Measurements from ENCODE around the gene STAT5B.
"Not testable (repeated sequence)": the region's sequence is repeated elsewhere in the genome, so short reads cannot be mapped to it uniquely, and the experiment has no call there.

The STAT5B gene

DNA sequence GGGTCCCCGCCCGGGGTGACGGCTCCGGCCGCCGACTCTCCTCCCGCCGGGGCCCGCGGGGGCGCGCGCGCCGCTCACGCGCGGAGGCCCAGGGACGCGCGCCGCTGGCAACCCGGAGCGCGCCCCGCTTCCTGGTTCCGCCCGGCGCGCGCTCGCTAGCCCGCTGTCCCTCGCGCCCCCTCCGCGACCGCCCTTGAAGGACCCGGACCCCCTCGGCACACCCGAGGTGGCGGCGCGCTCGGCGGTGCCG lies at the start of gene STAT5B:
Gene STAT5B, minus strand, starts transcription at position 33 of the 250 bp plus-strand sequence. CDS start 44,264 bp downstream, outside the sequence.
- no peak for DNase-seq (ENCODE audit: low read depth)
- peak within 1 kb of the TSS; percentile 66 for H3K4me3 ChIP-seq (ENCODE audit: low read depth, low read length)
- in situ Hi-C loops (cut with HindIII; ENCODE audit: low sequenced_read_pairs) = no loop called here
- TF ChIP-seq, protein P1, sequence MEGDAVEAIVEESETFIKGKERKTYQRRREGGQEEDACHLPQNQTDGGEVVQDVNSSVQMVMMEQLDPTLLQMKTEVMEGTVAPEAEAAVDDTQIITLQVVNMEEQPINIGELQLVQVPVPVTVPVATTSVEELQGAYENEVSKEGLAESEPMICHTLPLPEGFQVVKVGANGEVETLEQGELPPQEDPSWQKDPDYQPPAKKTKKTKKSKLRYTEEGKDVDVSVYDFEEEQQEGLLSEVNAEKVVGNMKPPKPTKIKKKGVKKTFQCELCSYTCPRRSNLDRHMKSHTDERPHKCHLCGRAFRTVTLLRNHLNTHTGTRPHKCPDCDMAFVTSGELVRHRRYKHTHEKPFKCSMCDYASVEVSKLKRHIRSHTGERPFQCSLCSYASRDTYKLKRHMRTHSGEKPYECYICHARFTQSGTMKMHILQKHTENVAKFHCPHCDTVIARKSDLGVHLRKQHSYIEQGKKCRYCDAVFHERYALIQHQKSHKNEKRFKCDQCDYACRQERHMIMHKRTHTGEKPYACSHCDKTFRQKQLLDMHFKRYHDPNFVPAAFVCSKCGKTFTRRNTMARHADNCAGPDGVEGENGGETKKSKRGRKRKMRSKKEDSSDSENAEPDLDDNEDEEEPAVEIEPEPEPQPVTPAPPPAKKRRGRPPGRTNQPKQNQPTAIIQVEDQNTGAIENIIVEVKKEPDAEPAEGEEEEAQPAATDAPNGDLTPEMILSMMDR (IDR thresholded peaks at IDR 0.05; ENCODE audit: low read depth, low read length, missing control alignments) = no peak

DNA sequence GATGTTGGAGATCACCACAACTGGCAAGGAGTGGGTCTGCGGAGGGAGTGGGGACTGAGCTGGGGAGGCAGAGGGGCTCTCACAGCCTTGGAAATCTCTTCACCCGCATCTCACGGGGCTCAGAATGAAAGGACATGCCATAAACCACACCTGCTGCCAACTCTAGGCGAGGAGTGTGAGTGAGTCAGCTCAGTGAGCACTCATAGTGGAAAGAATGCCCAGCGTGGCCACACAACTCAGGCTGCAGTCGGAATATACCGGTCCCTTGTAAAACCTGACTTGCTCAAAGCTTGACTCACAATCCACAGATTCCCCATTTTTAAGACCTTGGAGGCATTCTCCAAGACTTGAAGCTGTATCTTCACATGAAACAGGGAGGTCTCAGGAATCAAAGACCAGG lies 48.8 kb upstream of the STAT5B start:
- H3K4me3 ChIP-seq (ENCODE audit: low read depth, low read length) = no peak overlapping the region
- DNase-seq (ENCODE audit: low read depth) = peak; percentile 87
- in situ Hi-C loops (cut with HindIII; ENCODE audit: low sequenced_read_pairs) = no loop called here
- TF ChIP-seq, protein P1 (IDR thresholded peaks at IDR 0.05; ENCODE audit: low read depth, low read length, missing control alignments) = no peak

DNA sequence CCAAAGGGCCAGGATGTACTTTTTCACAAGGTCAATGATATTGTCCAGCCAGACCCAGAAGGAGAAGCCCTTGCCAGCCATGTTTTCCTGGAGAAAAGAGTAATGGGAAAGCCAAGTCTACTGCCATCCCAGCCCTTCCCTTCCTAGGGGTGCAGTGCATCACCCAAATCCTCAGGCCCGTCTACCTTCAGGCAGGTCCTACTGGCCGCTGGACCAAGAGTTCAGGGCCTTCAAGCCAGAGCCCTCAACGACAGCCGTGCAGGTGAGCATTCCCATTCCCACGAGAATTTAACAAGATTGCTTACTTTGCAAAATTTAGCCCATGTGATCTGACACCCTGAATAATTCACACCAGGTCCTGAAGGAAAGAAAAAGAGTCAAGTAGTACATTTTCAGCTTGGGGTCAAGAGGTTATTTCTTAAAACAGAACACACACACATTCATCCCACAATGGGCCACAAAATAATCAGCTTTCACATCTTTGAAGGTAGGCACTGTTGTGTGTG lies 47.1 kb upstream of the STAT5B start:
- H3K4me3 ChIP-seq (ENCODE audit: low read depth, low read length) = no peak overlapping the region
- in situ Hi-C loops (cut with HindIII; ENCODE audit: low sequenced_read_pairs) = no loop called here
- TF ChIP-seq, protein P1 (IDR thresholded peaks at IDR 0.05; ENCODE audit: low read depth, low read length, missing control alignments) = no peak
- no peak for DNase-seq (ENCODE audit: low read depth)

DNA sequence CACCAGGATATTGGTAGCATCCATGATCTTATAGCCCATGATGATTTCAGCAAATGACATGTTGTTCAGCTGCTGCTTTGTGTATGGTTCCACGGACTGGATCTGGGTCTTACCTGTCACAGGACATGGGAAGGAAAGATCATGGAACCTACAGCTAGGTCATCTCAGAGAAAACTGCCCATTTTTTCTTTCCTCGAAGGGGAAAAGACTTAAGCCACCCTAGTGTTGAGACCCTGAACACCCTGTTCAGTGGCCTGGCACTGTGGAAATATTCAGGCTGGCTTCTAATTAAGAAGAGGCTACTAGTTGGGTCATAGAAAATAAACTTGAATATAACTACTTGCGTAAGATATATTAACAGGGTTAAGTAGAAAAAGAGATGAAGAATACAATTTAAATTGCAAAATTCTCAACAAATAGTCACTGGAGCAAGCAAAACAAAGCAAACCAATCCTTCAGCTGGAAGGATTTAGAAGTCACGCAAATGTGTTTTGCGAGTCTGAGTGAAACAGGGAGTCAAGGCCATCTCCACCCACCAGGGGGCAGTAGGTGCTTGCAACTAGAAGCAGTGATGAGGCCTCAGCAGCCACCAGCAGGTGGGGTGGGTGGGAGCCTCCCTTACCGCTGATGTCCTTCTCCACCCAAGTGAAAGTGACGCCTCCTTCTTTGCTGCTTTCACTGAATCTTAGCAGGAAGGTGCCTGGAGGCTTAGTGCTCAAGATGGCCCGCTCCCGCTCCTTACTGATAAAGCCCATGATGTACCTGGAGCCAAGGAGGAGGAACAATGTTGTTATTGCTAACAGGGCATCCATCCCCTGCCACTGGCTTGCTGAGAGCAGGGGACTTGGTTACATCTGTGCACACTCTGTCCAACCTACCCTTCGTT lies 46.4 kb upstream of the STAT5B start:
- no peak overlapping the region for H3K4me3 ChIP-seq (ENCODE audit: low read depth, low read length)
- DNase-seq (ENCODE audit: low read depth) = peak; percentile 90
- in situ Hi-C loops (cut with HindIII; ENCODE audit: low sequenced_read_pairs) = no loop called here
- TF ChIP-seq, protein P1 (IDR thresholded peaks at IDR 0.05; ENCODE audit: low read depth, low read length, missing control alignments) = peak; percentile 100

DNA sequence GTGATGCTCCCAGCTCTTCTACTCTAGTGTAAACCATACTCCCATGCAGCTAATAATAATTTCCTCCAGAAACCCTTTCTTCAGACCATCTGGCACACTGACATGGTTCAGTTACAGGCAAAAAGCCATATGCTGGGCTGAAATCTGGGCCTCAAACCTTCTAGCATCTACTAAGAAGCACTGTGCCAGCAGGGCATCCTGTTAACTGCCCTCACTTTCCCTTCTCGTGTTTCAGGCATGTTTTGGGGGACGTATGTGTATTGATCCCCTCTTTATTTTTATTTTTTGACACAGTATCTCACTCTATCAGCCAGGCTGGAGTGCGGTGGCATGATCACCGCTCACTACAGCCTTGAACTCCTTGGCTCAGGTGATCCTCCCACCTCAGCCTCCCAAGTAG lies 45.4 kb upstream of the STAT5B start:
- in situ Hi-C loops (cut with HindIII; ENCODE audit: low sequenced_read_pairs) = no loop called here
- no peak overlapping the region for H3K4me3 ChIP-seq (ENCODE audit: low read depth, low read length)
- TF ChIP-seq, protein P1 (IDR thresholded peaks at IDR 0.05; ENCODE audit: low read depth, low read length, missing control alignments) = no peak
- no peak for DNase-seq (ENCODE audit: low read depth)

DNA sequence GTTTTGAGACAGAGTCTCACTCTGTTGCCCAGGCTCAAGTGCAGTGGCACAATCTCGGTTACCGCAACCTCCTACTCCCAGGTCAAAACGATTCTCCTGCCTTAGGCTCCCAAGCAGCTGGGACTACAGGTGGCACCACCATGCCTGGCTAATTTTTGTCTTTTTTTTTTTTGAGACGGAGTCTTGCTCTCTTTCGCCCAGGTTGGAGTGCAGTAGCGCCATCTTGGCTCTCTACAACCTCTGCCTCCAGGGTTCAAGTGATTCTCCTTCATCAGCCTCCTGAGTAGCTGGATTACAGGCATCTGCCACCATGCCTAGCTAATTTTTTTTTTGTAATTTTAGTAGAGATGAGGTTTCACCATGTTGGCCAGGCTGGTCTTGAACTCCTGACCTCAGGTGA lies 41.8 kb upstream of the STAT5B start:
- not testable (repeated sequence) for H3K4me3 ChIP-seq (ENCODE audit: low read depth, low read length); DNase-seq (ENCODE audit: low read depth)
- in situ Hi-C loops (cut with HindIII; ENCODE audit: low sequenced_read_pairs) = loop anchor here (10.0 kb wide), 1 partner anchor 197 kb away; no protein-coding TSS in a partner anchor

DNA sequence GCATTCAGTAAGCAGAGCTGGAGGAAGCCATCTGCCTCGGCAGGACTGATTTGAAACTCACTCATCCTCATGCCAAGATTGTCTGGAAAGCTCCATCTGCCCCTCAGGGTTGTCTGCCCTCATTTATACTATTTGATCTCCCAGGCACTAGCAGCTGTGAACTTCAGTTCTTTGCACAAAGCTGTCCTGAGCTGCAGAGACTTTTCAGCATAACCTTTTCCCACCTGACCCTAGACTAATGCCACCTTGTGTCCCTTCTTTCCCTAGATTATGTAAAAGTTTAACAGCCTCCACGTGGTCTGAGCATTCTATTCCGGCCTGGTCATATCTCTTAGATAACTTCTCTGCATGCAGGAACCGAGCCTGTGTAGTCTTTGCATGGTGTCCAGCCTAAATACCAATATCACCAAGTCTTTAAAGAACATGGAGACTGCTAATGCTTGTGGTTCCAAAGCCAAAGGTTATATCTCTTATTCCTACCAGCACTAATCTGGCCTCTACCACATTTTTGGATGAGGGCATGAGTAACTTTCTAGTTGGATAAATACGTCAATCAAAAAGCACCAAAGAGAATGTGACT lies 41.2 kb upstream of the STAT5B start:
- H3K4me3 ChIP-seq (ENCODE audit: low read depth, low read length) = no peak overlapping the region
- DNase-seq (ENCODE audit: low read depth) = no peak
- in situ Hi-C loops (cut with HindIII; ENCODE audit: low sequenced_read_pairs) = loop anchor here (10.0 kb wide), 1 partner anchor 197 kb away; no protein-coding TSS in a partner anchor

More for the DNA sequence above, 41.2 kb upstream of the STAT5B start:
- TF ChIP-seq, protein P1 (IDR thresholded peaks at IDR 0.05; ENCODE audit: low read depth, low read length, missing control alignments) = no peak

Data from astrocyte of the cerebellum (primary cell).